ENCODE results near the gene NPTN.

NPTN gene

DNA sequence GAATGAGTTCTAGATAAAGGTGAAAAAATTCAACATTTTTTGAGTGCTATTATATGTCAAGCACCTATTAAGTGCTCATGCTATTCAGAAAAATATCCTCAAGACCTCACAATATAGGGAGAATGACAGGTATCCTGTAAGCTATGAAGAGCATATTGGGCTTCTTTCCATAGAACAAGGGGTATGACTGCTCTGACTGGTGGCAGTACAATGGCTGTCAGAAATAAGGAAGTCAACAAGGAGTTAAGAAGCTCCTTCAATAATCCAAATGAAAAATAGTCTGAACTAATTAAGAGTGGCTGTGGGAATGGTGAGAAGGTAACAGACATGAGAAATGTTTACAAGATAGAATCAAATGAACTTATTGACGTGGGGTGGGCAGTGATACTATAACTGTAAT lies 24.7 kb downstream of the NPTN start:
- no peak overlapping the region for H2AFZ ChIP-seq (ENCODE audit: low read depth, low read length, severe bottlenecking)
- H3K9me3 ChIP-seq (ENCODE audit: insufficient read depth, low read length) = no peaks in the 10 kb centered on the region
- H3K27me3 ChIP-seq (ENCODE audit: low read length) = no peaks in the 10 kb centered on the region
- no peak overlapping the region for H3K4me2 ChIP-seq (ENCODE audit: low read depth, low read length, poor library complexity, severe bottlenecking)
- H3K27ac ChIP-seq (ENCODE audit: low read depth, low read length) = no peak overlapping the region
- no peak overlapping the region for H3K4me3 ChIP-seq (ENCODE audit: insufficient read depth, low read length, poor library complexity, severe bottlenecking)
- no peaks in the 10 kb centered on the region for H3K36me3 ChIP-seq (ENCODE audit: low read length)
- peaks cover 98% of the 10 kb centered on the region for H3K79me2 ChIP-seq (ENCODE audit: insufficient read depth, low read length)
- no peaks in the 10 kb centered on the region for H3K9me2 ChIP-seq (replicated peaks; ENCODE audit: insufficient read depth, low read length)
- TF ChIP-seq, protein P1, sequence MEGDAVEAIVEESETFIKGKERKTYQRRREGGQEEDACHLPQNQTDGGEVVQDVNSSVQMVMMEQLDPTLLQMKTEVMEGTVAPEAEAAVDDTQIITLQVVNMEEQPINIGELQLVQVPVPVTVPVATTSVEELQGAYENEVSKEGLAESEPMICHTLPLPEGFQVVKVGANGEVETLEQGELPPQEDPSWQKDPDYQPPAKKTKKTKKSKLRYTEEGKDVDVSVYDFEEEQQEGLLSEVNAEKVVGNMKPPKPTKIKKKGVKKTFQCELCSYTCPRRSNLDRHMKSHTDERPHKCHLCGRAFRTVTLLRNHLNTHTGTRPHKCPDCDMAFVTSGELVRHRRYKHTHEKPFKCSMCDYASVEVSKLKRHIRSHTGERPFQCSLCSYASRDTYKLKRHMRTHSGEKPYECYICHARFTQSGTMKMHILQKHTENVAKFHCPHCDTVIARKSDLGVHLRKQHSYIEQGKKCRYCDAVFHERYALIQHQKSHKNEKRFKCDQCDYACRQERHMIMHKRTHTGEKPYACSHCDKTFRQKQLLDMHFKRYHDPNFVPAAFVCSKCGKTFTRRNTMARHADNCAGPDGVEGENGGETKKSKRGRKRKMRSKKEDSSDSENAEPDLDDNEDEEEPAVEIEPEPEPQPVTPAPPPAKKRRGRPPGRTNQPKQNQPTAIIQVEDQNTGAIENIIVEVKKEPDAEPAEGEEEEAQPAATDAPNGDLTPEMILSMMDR (IDR thresholded peaks at IDR 0.05; ENCODE audit: insufficient read depth, low read length, poor library complexity, severe bottlenecking) = no peak
- no peak for TF ChIP-seq EZH2phosphoT487 (conservative IDR thresholded peaks at IDR 0.05; ENCODE audit: low read length)
- H3F3A ChIP-seq (ENCODE audit: insufficient read depth) = no peaks in the 10 kb centered on the region
- H4K20me1 ChIP-seq (ENCODE audit: low read depth, low read length) = peaks cover 19% of the 10 kb centered on the region; the same call in 1 of the 2 replicates
- H3K9ac ChIP-seq (ENCODE audit: low read length) = no peak overlapping the region

DNA sequence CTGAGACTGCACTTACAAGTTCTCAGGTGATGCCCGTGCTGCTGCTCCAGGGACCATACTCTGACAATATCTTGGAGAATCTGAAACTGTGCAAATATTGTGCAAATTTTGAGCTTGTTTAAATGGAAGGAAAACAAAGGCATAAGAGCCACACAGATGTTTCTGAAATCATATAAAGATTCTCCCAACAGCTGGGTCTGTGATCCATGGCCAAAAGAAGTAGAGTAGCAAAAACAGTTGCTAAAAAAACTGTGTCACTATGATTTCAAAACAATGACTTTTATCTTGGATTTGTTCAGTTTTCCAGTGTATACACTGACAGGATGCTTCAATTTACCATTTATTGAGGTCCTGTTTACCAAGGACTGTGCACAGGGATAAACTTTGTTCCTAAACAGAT lies 25.3 kb downstream of the NPTN start:
- H3K9me2 ChIP-seq (replicated peaks; ENCODE audit: insufficient read depth, low read length) = no peaks in the 10 kb centered on the region
- no peaks in the 10 kb centered on the region for H3F3A ChIP-seq (ENCODE audit: insufficient read depth)
- H3K27ac ChIP-seq (ENCODE audit: low read depth, low read length) = no peak overlapping the region
- H3K9ac ChIP-seq (ENCODE audit: low read length) = no peak overlapping the region
- no peak overlapping the region for H3K4me2 ChIP-seq (ENCODE audit: low read depth, low read length, poor library complexity, severe bottlenecking)
- H3K36me3 ChIP-seq (ENCODE audit: low read length) = no peaks in the 10 kb centered on the region
- H3K27me3 ChIP-seq (ENCODE audit: low read length) = no peaks in the 10 kb centered on the region
- no peak overlapping the region for H3K4me3 ChIP-seq (ENCODE audit: insufficient read depth, low read length, poor library complexity, severe bottlenecking)
- no peaks in the 10 kb centered on the region for H3K9me3 ChIP-seq (ENCODE audit: insufficient read depth, low read length)
- no peak overlapping the region for H2AFZ ChIP-seq (ENCODE audit: low read depth, low read length, severe bottlenecking)
- TF ChIP-seq, protein P1 (IDR thresholded peaks at IDR 0.05; ENCODE audit: insufficient read depth, low read length, poor library complexity, severe bottlenecking) = no peak
- no peak for TF ChIP-seq EZH2phosphoT487 (conservative IDR thresholded peaks at IDR 0.05; ENCODE audit: low read length)
- peaks cover 22% of the 10 kb centered on the region; the same call in 1 of the 2 replicates for H4K20me1 ChIP-seq (ENCODE audit: low read depth, low read length)
- H3K79me2 ChIP-seq (ENCODE audit: insufficient read depth, low read length) = peaks cover 98% of the 10 kb centered on the region

DNA sequence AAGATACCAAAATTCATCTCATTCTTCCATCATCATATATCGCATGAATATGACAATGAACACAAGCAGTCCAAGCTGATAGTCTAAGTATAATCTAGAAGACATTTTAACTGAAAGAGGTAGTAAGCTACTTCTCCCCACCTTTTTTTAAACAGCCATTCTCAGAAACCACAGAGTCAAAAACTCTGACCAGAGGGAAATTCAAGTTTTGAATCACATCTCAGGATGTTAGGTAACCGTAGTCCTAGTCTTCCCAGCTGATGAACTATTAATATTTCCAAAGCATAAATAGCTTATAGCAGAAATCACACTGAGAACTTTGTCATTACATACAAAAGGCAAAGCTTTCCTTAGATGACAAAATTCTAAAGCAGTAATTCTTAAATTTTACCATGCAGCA lies 25.8 kb downstream of the NPTN start:
- H3K9me3 ChIP-seq (ENCODE audit: insufficient read depth, low read length) = no peaks in the 10 kb centered on the region
- no peak overlapping the region for H3K27ac ChIP-seq (ENCODE audit: low read depth, low read length)
- H3F3A ChIP-seq (ENCODE audit: insufficient read depth) = no peaks in the 10 kb centered on the region
- H4K20me1 ChIP-seq (ENCODE audit: low read depth, low read length) = peaks cover 22% of the 10 kb centered on the region; the same call in 1 of the 2 replicates
- no peak overlapping the region for H3K4me3 ChIP-seq (ENCODE audit: insufficient read depth, low read length, poor library complexity, severe bottlenecking)
- H3K36me3 ChIP-seq (ENCODE audit: low read length) = no peaks in the 10 kb centered on the region
- H3K4me2 ChIP-seq (ENCODE audit: low read depth, low read length, poor library complexity, severe bottlenecking) = no peak overlapping the region
- TF ChIP-seq, protein P1 (IDR thresholded peaks at IDR 0.05; ENCODE audit: insufficient read depth, low read length, poor library complexity, severe bottlenecking) = no peak
- TF ChIP-seq EZH2phosphoT487 (conservative IDR thresholded peaks at IDR 0.05; ENCODE audit: low read length) = no peak
- no peaks in the 10 kb centered on the region for H3K27me3 ChIP-seq (ENCODE audit: low read length)
- no peak overlapping the region for H2AFZ ChIP-seq (ENCODE audit: low read depth, low read length, severe bottlenecking)
- no peak overlapping the region for H3K9ac ChIP-seq (ENCODE audit: low read length)
- H3K9me2 ChIP-seq (replicated peaks; ENCODE audit: insufficient read depth, low read length) = no peaks in the 10 kb centered on the region
- peaks cover 99% of the 10 kb centered on the region for H3K79me2 ChIP-seq (ENCODE audit: insufficient read depth, low read length)

All from SU-DHL-6 (cell line).